ENCODE measurements around the gene OR10H3. TPM values are rescaled to one million over a fixed set of nuclear protein-coding genes. Genes with fewer than 3 reads are reported as not detected.

OR10H3 gene
- total and polyA plus RNA-seq, 2 donors: not detected

GRCh38 chr19:15727724-15728123, 10.1 kb upstream of the OR10H3 start, which contains the start of gene OR10H2:
Gene OR10H2, plus strand, starts transcription at chr19:15728024. Its CDS starts 20 bp downstream, at chr19:15728044.
- Histone ChIP-seq H3K36me3 (ENCODE audit: control insufficient read depth in 2 of 2, insufficient read depth in 2 of 2, low read length in 1 of 2) (no peaks in the 10 kb centered on the region), H3K4me3 (ENCODE audit: low read length in 2 of 2) (no peak within 1 kb of the TSS), H3K27ac (ENCODE audit: low read depth in 1 of 2, low read length in 1 of 2) (no peak within 1 kb of the TSS), H3K4me1 (ENCODE audit: control insufficient read depth in 2 of 2, insufficient read depth in 2 of 2, low read length in 2 of 2) (no peaks in the 10 kb centered on the region), H3K27me3 (ENCODE audit: control insufficient read depth in 2 of 2, insufficient read depth in 1 of 2, low read length in 1 of 2) (peaks cover 0 to 7% of the 10 kb centered on the region in 2 donors), H3K9me3 (ENCODE audit: control insufficient read depth in 2 of 2, insufficient read depth in 1 of 2, low read length in 1 of 2) (peaks cover 0 to under 1% of the 10 kb centered on the region in 2 donors)
- WGBS: 81% methylated on average over 5 of the region's 5 CpGs
- no peak for DNase-seq (ENCODE audit: low read depth in 6 of 9, low spot score in 9 of 9)

GRCh38 chr19:15730538-15730937, 7.2 kb upstream of the OR10H3 start:
- H3K4me1 ChIP-seq (ENCODE audit: control insufficient read depth in 2 of 2, insufficient read depth in 2 of 2, low read length in 2 of 2): no peaks in the 10 kb centered on the region
- H3K27me3 ChIP-seq (ENCODE audit: control insufficient read depth in 2 of 2, insufficient read depth in 1 of 2, low read length in 1 of 2): peaks cover 0 to 2% of the 10 kb centered on the region in 2 donors
- no peak overlapping the region for H3K27ac ChIP-seq (ENCODE audit: low read depth in 1 of 2, low read length in 1 of 2)
- 21% methylated on average over 1 of the region's 1 CpG for WGBS
- H3K36me3 ChIP-seq (ENCODE audit: control insufficient read depth in 2 of 2, insufficient read depth in 2 of 2, low read length in 1 of 2): no peaks in the 10 kb centered on the region
- no peak for DNase-seq (ENCODE audit: low read depth in 6 of 9, low spot score in 9 of 9)
- H3K9me3 ChIP-seq (ENCODE audit: control insufficient read depth in 2 of 2, insufficient read depth in 1 of 2, low read length in 1 of 2): no peaks in the 10 kb centered on the region
- H3K4me3 ChIP-seq (ENCODE audit: low read length in 2 of 2): no peak overlapping the region

GRCh38 chr19:15732388-15732787, 5.4 kb upstream of the OR10H3 start:
- peaks cover 0 to 2% of the 10 kb centered on the region in 2 donors for H3K27me3 ChIP-seq (ENCODE audit: control insufficient read depth in 2 of 2, insufficient read depth in 1 of 2, low read length in 1 of 2)
- no peak overlapping the region for H3K27ac ChIP-seq (ENCODE audit: low read depth in 1 of 2, low read length in 1 of 2)
- H3K4me3 ChIP-seq (ENCODE audit: low read length in 2 of 2): no peak overlapping the region
- H3K9me3 ChIP-seq (ENCODE audit: control insufficient read depth in 2 of 2, insufficient read depth in 1 of 2, low read length in 1 of 2): no peaks in the 10 kb centered on the region
- no peak for DNase-seq (ENCODE audit: low read depth in 6 of 9, low spot score in 9 of 9)
- 16% methylated on average over 1 of the region's 1 CpG for WGBS
- H3K4me1 ChIP-seq (ENCODE audit: control insufficient read depth in 2 of 2, insufficient read depth in 2 of 2, low read length in 2 of 2): no peaks in the 10 kb centered on the region
- H3K36me3 ChIP-seq (ENCODE audit: control insufficient read depth in 2 of 2, insufficient read depth in 2 of 2, low read length in 1 of 2): no peaks in the 10 kb centered on the region

- Histone ChIP-seq H3K4me3 (ENCODE audit: low read length in 2 of 2) (no peak overlapping the region), H3K27me3 (ENCODE audit: control insufficient read depth in 2 of 2, insufficient read depth in 1 of 2, low read length in 1 of 2) (peaks cover 0 to 2% of the 10 kb centered on the region in 2 donors), H3K27ac (ENCODE audit: low read depth in 1 of 2, low read length in 1 of 2) (no peak overlapping the region), H3K36me3 (ENCODE audit: control insufficient read depth in 2 of 2, insufficient read depth in 2 of 2, low read length in 1 of 2) (no peaks in the 10 kb centered on the region), H3K9me3 (ENCODE audit: control insufficient read depth in 2 of 2, insufficient read depth in 1 of 2, low read length in 1 of 2) (no peaks in the 10 kb centered on the region), H3K4me1 (ENCODE audit: control insufficient read depth in 2 of 2, insufficient read depth in 2 of 2, low read length in 2 of 2) (no peaks in the 10 kb centered on the region)
- 72% methylated on average over 6 of the region's 6 CpGs for WGBS
- DNase-seq (ENCODE audit: low read depth in 6 of 9, low spot score in 9 of 9): no peak
Observed at GRCh38 chr19:15733895-15734294, 3.9 kb upstream of the OR10H3 start.

GRCh38 chr19:15740785-15741184, 3.0 kb downstream of the OR10H3 start:
- WGBS: 86% methylated on average over 1 of the region's 1 CpG
- no peak overlapping the region for H3K4me3 ChIP-seq (ENCODE audit: low read length in 2 of 2)
- no peak for DNase-seq (ENCODE audit: low read depth in 6 of 9, low spot score in 9 of 9)
- H3K27ac ChIP-seq (ENCODE audit: low read depth in 1 of 2, low read length in 1 of 2): no peak overlapping the region
- no peaks in the 10 kb centered on the region for H3K4me1 ChIP-seq (ENCODE audit: control insufficient read depth in 2 of 2, insufficient read depth in 2 of 2, low read length in 2 of 2)
- no peaks in the 10 kb centered on the region for H3K36me3 ChIP-seq (ENCODE audit: control insufficient read depth in 2 of 2, insufficient read depth in 2 of 2, low read length in 1 of 2)
- H3K27me3 ChIP-seq (ENCODE audit: control insufficient read depth in 2 of 2, insufficient read depth in 1 of 2, low read length in 1 of 2): no peaks in the 10 kb centered on the region
- H3K9me3 ChIP-seq (ENCODE audit: control insufficient read depth in 2 of 2, insufficient read depth in 1 of 2, low read length in 1 of 2): peaks cover 0 to 8% of the 10 kb centered on the region in 2 donors

- Histone ChIP-seq H3K9me3 (ENCODE audit: control insufficient read depth in 2 of 2, insufficient read depth in 1 of 2, low read length in 1 of 2) (no peaks in the 10 kb centered on the region), H3K4me1 (ENCODE audit: control insufficient read depth in 2 of 2, insufficient read depth in 2 of 2, low read length in 2 of 2) (no peaks in the 10 kb centered on the region), H3K27me3 (ENCODE audit: control insufficient read depth in 2 of 2, insufficient read depth in 1 of 2, low read length in 1 of 2) (peaks cover 2 to 4% of the 10 kb centered on the region in 2 donors), H3K4me3 (ENCODE audit: low read length in 2 of 2) (no peak overlapping the region), H3K27ac (ENCODE audit: low read depth in 1 of 2, low read length in 1 of 2) (no peak overlapping the region), H3K36me3 (ENCODE audit: control insufficient read depth in 2 of 2, insufficient read depth in 2 of 2, low read length in 1 of 2) (no peaks in the 10 kb centered on the region)
- 91% methylated on average over 2 of the region's 2 CpGs for WGBS
- no peak for DNase-seq (ENCODE audit: low read depth in 6 of 9, low spot score in 9 of 9)
Observed at GRCh38 chr19:15748239-15748638, 10.5 kb downstream of the OR10H3 start.

- Histone ChIP-seq H3K9me3 (ENCODE audit: control insufficient read depth in 2 of 2, insufficient read depth in 1 of 2, low read length in 1 of 2) (no peaks in the 10 kb centered on the region), H3K4me1 (ENCODE audit: control insufficient read depth in 2 of 2, insufficient read depth in 2 of 2, low read length in 2 of 2) (no peaks in the 10 kb centered on the region), H3K36me3 (ENCODE audit: control insufficient read depth in 2 of 2, insufficient read depth in 2 of 2, low read length in 1 of 2) (no peaks in the 10 kb centered on the region), H3K27ac (ENCODE audit: low read depth in 1 of 2, low read length in 1 of 2) (no peak overlapping the region), H3K4me3 (ENCODE audit: low read length in 2 of 2) (no peak overlapping the region), H3K27me3 (ENCODE audit: control insufficient read depth in 2 of 2, insufficient read depth in 1 of 2, low read length in 1 of 2) (peaks cover 0 to 12% of the 10 kb centered on the region in 2 donors)
- DNase-seq (ENCODE audit: low read depth in 6 of 9, low spot score in 9 of 9): no peak
- 83% methylated on average over 2 of the region's 2 CpGs for WGBS
Observed at GRCh38 chr19:15758379-15758778, 20.6 kb downstream of the OR10H3 start.

- H3K4me3 ChIP-seq (ENCODE audit: low read length in 2 of 2): no peak overlapping the region
- H3K27me3 ChIP-seq (ENCODE audit: control insufficient read depth in 2 of 2, insufficient read depth in 1 of 2, low read length in 1 of 2): peaks cover 0 to 12% of the 10 kb centered on the region in 2 donors
- H3K36me3 ChIP-seq (ENCODE audit: control insufficient read depth in 2 of 2, insufficient read depth in 2 of 2, low read length in 1 of 2): no peaks in the 10 kb centered on the region
- WGBS: 46% methylated on average over 28 of the region's 28 CpGs
- H3K4me1 ChIP-seq (ENCODE audit: control insufficient read depth in 2 of 2, insufficient read depth in 2 of 2, low read length in 2 of 2): no peaks in the 10 kb centered on the region
- DNase-seq (ENCODE audit: low read depth in 6 of 9, low spot score in 9 of 9): no peak
- no peaks in the 10 kb centered on the region for H3K9me3 ChIP-seq (ENCODE audit: control insufficient read depth in 2 of 2, insufficient read depth in 1 of 2, low read length in 1 of 2)
- no peak overlapping the region for H3K27ac ChIP-seq (ENCODE audit: low read depth in 1 of 2, low read length in 1 of 2)
Observed at GRCh38 chr19:15759962-15760565, 22.3 kb downstream of the OR10H3 start.

- H3K4me1 ChIP-seq (ENCODE audit: control insufficient read depth in 2 of 2, insufficient read depth in 2 of 2, low read length in 2 of 2): no peaks in the 10 kb centered on the region
- H3K4me3 ChIP-seq (ENCODE audit: low read length in 2 of 2): no peak overlapping the region
Observed at GRCh38 chr19:15769586-15769985, 31.8 kb downstream of the OR10H3 start.

More at GRCh38 chr19:15769586-15769985, 31.8 kb downstream of the OR10H3 start:
- no peaks in the 10 kb centered on the region for H3K27me3 ChIP-seq (ENCODE audit: control insufficient read depth in 2 of 2, insufficient read depth in 1 of 2, low read length in 1 of 2)
- 47% methylated on average over 6 of the region's 6 CpGs for WGBS
- no peaks in the 10 kb centered on the region for H3K9me3 ChIP-seq (ENCODE audit: control insufficient read depth in 2 of 2, insufficient read depth in 1 of 2, low read length in 1 of 2)
- DNase-seq (ENCODE audit: low read depth in 6 of 9, low spot score in 9 of 9): peak in 3 of 9 donors; percentile 7 to 15 (median 9)
- H3K27ac ChIP-seq (ENCODE audit: low read depth in 1 of 2, low read length in 1 of 2): no peak overlapping the region
- H3K36me3 ChIP-seq (ENCODE audit: control insufficient read depth in 2 of 2, insufficient read depth in 2 of 2, low read length in 1 of 2): no peaks in the 10 kb centered on the region

Data from thymus (tissue), 11 donors.